PFSK-1 (cell line): ENCODE measurements around the gene FXYD4.

Experiments
- FOXP2 ChIP-seq: optimal IDR thresholded peaks from 2 replicates; pipeline ENCODE3; 2011; ENCODE audit warnings: borderline replicate concordance, control low read depth, inconsistent platforms; ENCODE audit not compliant: insufficient read depth; ENCODE audit errors: extremely low read length, extremely low read depth
- POLR2AphosphoS5 ChIP-seq: IDR thresholded peaks from 2 replicates; pipeline ENCODE4 v1.6.1; 2012; ENCODE audit warnings: low read depth, mild to moderate bottlenecking, control low read depth, low read length, moderate library complexity
- REST ChIP-seq, 2 experiments: IDR thresholded peaks; 2 replicates each; pipeline versions ENCODE4 v1.6.1 to v1.8.0; 2011 to 2012; ENCODE audit warnings: low read depth in 2 of 2, low read length in 2 of 2, control low read depth in 1 of 2, inconsistent platforms in 1 of 2, mild to moderate bottlenecking in 1 of 2, moderate library complexity in 1 of 2; ENCODE audit not compliant: insufficient read depth in 1 of 2
- SIN3A ChIP-seq: IDR thresholded peaks from 2 replicates; pipeline ENCODE4 v1.6.1; 2012; ENCODE audit warnings: mild to moderate bottlenecking, low read length, moderate library complexity, borderline replicate concordance; ENCODE audit not compliant: insufficient read depth
- TAF1 ChIP-seq: IDR thresholded peaks from 2 replicates; pipeline ENCODE4 v1.6.1; 2012; ENCODE audit warnings: low read length, control low read depth, borderline replicate concordance; ENCODE audit not compliant: insufficient read depth

FXYD4 gene

DNA sequence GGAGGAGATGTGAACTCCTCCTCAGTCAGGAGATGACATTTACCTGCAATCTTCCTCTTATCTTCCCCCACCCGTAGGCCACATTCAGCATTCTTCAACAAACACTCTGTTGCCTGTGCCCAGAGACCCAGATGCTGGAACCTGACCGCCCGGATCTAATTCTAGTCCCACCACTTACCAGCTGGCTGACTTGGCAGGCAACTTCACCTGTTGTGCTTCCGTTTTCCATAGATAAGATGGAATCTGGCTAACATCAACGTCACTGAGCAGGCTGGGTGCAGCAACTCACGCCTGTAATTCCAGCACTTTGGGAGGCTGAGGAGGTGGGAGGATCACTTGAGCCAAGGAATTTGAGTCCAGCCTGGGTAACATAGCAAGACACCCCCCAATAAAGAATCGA, 21.3 kb upstream of the FXYD4 start:
- no peak for TF ChIP-seq FOXP2
- TF ChIP-seq SIN3A: no peak

DNA sequence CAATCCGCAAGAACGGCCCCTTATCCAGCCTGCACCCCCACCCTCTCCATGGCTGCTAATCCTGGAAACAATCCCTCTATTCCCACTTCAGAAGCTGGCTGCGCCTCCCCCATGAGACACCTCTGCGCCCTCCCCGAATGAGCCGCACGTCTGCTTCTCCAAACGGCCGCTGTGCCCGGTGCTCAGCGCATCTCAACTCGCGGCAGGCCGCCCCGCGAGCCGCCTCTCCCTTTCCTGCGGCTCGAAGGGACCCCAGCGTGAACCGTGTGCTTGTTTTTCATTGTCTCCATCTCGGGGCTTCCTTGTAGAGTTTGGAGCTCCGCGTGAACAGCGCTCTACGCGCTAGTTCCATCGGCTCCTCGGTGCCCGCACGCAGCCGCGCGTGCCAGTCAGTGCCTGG, 20.8 kb upstream of the FXYD4 start:
- TF ChIP-seq FOXP2 (no peak), TAF1 (no peak), SIN3A (no peak)

GRCh38 chr10:43351301-43351700, 20.1 kb upstream of the FXYD4 start:
- TF ChIP-seq FOXP2: no peak
- TF ChIP-seq TAF1: no peak
- no peak for TF ChIP-seq POLR2AphosphoS5
- TF ChIP-seq SIN3A: no peak
- no peak for TF ChIP-seq REST (IDR thresholded peaks at IDR 0.05; ENCODE audit: insufficient read depth in 1 of 2, low read depth in 2 of 2, low read length in 2 of 2)

DNA sequence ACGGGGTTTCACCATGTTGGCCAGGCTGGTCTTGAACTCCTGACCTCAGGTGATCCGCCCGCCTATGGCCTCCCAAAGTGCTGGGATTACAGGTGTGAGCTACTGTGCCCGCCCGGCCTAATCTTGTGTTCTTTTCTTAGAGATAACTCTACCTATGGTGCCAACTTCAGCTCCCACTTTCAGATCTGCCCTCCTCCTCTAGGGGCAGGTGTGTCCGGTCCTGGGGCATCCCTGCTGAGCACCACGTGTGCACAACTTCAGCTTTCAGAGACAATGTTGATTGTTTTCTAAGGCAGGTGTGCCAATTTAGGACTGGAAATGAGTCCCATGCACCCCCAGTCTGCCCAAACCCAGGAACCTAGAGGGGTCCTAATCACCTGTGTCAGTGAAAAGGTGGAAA, 18.5 kb upstream of the FXYD4 start:
- TF ChIP-seq SIN3A (no peak), TAF1 (no peak)

GRCh38 chr10:43353495-43354329, 17.7 kb upstream of the FXYD4 start:
- no peak for TF ChIP-seq POLR2AphosphoS5

GRCh38 chr10:43354330-43354635, 17.2 kb upstream of the FXYD4 start:
- no peak for TF ChIP-seq SIN3A
- TF ChIP-seq TAF1: no peak
- no peak for TF ChIP-seq REST (IDR thresholded peaks at IDR 0.05; ENCODE audit: insufficient read depth in 1 of 2, low read depth in 2 of 2, low read length in 2 of 2)
- no peak for TF ChIP-seq FOXP2
- TF ChIP-seq POLR2AphosphoS5: no peak

- no peak for TF ChIP-seq POLR2AphosphoS5
- TF ChIP-seq FOXP2: no peak
- TF ChIP-seq SIN3A: no peak
- no peak for TF ChIP-seq TAF1
- TF ChIP-seq REST (IDR thresholded peaks at IDR 0.05; ENCODE audit: insufficient read depth in 1 of 2, low read depth in 2 of 2, low read length in 2 of 2): no peak
Observed at GRCh38 chr10:43354879-43355380, 16.5 kb upstream of the FXYD4 start.
